NCI-H345 (cell line): ENCODE data around the gene WWC2.
"Not testable (repeated sequence)": the region's sequence is repeated elsewhere in the genome, so short reads cannot be mapped to it uniquely, and the experiment has no call there.

ENCODE experiments used
- DNase-seq: peaks from one replicate; lab custom pipeline; 2025; lab: John Stamatoyannopoulos, UW

The WWC2 gene

DNA sequence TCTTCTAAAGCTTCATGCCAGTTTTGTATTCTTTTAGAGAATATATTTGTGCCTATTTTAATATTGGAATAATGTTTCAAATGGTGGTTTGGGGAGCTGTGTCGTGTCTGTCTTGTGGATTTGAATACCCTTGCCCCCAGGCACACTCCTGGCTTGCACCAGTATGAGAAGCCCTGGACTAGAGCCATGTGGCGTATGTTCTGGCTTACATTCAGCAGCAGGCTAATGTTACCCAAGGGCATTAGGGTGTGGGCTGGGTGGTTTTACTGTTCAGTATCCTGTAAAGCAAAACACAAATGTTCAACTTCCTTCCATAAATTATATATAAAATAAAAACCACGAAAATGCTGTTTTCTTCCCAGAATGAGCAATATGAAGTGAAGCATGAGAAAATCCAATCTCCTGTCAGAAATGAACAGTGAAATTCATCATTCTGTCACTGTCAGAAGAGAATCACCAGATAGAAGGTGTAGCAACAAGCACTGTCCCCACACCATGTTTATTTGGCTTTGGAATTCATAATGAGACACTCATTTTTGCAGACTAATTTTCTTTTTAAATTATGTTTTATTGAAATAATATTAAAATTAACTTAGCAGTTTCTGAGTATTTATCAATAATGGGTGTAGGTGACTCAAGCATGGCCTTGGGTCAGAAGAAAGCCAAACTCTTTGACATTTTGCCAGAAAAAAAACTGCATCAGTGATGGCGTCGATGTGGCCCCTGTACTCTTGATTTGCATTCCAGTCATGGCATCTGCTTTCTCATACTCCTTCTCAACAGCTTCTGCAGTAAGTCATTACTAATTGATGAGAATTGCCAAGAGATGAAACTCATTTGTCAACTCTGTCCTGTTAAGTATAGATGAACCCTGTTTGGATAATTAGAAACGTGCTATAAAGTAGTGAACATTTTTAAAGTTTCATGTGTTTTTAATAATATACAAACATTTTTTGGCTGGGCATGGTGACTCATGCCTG, 43.8 kb downstream of the WWC2 start:
- DNase-seq, result peak; percentile 23

DNA sequence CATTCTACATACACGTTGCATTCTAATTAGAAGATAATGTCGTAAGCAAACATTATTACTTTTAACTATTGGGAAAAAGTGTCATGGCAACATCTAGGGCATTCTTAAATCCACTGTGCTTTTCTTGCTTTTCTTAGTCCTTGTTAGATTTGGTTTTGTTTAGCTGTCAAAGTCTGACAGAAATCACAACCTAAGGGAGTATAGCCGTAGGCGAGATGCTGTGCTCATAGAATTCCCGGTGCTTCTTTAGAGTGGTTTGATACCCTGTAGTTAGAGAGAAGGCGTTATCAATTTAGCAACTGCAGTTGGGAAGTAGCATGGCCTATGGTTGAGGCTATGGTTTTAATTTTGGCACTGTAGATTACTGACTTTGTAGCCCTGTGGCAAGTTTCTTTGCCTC, 45.7 kb downstream of the WWC2 start:
- no peak for DNase-seq

DNA sequence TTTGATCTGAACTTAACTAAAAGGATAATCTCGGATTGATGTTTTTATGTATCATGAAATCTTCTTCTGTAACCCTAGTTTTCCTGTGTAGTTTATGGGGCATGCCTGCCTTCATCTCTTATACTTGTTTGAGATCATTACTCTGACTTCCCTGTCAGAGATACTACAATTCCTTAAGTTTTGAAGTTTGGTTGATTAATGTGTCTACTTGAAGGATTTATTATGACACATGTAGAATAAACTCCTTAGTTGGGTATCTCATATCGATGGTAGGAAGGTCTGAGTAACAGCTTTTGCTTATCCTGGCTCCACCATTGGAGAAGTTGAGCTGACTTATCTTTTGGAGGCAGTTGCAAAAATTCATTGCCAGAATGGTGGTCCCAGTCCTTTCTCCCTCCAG, 46.7 kb downstream of the WWC2 start:
- no peak for DNase-seq

DNA sequence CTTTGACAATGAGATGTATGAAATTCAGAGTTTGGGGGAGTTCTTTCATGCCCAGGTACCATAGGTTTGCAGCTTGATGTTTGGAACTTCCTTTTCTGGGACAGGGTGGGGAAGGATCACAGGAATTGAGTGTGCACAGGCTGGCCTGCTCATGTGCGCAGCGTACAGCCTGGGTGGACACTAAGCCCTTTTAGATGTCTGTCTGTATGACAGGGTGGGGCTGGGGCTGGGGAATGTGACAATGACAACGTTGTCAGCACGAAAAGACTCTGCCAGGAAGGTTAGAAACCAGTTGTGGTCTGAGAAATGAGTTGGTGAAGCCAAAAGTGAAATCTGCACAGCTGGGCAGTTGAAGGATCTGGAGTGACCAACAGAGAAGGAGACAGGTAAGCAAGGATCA, 47.4 kb downstream of the WWC2 start:
- no peak for DNase-seq

DNA sequence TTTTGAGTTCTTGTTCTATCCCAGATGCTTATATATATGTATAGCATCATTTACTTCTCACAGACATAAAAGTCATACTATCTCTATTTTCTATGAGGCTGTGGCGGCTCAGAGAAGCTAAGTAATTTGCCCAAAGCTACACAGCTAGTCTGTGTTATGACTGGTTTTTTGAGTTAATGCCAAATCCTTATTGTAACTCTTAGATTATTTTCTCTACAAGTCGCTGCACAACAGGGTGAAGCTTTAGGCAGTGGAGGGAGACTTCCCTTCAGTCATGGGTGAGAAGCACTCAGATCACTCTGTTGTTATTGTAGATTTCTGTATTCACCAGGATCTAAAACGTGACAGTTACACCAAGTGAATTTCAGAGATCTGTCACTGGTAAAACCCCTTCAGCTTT, 48.1 kb downstream of the WWC2 start:
- DNase-seq, result no peak

DNA sequence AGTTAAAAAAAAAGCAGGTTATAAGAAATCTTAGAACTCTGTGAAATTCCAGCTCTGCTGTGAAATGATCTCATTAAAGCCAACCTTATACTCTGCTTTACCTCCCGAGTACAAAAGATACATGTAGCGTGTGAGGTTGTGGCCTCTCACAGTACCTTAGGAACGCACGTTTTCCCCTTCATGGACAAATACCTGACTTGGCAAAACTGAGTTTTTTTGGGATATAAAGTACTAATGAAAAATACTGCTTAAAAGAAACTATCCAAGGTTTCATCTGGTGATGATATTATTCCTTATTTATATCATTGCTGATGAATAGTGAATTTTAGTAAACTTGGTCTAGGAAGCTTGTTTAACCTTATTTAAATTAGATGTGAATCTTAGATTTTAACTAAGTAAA, 48.9 kb downstream of the WWC2 start:
- DNase-seq, result no peak

DNA sequence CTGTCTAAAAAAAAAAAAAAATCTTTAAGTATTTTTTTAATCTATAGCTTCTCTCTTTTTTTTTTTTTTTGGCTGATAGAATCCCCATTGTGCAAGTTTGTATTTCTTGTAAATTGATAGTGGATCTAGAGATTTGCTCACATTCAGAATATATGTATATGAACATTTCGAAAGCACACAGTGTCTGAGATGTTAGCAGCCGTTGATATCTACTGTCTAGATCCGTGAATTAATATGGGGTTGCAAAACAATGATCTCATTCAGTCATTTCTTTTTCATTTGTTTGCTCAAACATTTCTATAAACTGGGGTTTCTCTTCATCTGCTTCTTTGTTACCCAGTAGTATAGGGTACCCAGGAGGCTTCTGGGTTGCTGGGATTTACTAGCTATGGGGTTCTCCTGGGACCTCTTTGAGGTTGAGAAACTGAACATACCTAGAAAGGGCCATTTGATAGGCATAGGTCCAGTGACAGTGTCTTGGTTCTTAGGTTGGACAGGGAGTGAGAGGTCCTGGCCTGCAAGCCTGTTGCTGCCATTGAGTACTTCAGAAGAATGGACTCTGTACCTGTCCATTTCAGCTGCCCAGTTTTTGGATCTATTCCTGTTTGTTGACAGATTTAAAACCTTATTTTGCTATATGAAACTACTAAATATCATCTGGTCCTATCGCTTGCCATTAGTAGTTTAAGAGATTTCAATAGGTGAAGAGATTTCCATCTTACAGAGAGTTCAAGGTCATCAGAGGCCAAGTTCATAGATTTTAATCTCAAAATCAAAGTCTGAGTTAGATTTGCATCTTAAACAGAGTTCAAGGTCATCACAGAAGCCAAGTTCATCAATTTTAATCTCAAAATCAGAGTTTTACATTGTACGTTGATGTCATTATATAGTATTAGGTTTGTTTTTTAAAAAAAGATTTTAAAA, 50.8 kb downstream of the WWC2 start:
- DNase-seq, result no peak

DNA sequence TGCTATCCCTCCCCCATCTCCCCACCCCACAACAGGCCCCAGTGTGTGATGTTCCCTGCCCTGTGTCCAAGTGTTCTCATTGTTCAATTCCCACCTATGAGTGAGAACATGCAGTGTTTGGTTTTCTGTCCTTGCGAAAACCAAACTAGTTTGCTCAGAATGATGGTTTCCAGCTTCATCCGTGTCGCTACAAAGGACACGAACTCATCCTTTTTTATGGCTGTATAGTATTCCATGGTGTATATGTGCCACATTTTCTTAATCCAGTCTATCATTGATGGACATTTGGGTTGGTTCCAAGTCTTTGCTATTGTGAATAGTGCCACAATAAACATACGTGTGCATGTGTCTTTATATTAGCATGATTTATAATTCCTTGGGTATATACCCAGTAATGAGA, 51.6 kb downstream of the WWC2 start:
- not testable (repeated sequence) for DNase-seq

DNA sequence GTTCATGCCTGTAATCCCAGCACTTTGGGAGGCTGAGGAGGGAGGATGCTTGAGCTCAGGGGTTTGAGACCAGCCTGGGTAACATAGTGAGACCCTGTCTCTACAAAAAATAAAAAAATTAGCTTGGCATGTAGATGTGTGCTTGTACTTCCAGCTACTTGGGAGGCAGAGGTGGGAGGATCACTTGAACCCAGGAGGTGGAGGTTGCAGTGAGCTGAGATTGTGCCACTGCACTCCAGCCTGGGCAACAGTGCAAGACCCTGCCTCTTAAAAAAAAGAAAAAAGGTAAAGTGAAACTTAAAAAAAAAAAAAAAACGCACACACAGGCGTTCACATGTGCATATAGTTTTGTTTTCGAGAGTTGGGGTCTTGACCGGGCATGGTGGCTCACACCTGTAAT, 53.2 kb downstream of the WWC2 start:
- DNase-seq, result not testable (repeated sequence)

DNA sequence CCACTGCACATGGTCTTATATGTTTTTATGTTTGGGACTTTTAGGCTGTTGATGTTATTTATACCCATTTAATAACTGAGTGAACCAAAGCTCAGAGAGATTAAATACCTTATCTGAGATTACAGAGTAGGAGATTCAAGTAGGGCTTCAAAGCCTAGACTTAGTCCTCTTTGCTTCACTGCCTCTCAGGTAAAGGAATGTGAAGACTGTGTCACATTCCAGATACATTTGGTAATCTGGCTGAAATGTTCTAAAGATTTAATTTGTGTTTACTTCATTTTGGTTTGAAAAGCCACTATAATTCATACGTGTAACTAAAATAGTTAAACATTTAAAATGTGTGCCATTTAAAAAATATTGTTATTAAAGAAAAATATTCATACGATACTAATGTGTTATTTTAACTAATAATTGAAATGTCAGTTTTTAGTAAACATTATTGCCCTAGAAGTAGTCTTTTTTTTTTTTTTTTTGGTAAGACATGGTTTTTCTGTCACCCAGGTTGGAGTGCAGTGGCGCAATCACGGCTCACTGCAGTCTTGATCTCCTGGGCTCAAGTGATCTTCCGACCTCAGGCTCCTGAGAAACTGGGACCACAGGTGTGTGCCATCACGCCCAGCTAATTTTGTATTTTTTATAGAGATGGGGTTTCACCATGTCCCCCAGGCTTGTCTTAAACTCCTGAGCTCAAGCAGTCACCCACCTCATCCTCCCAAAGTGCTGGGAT, 54.3 kb downstream of the WWC2 start:
- DNase-seq, result no peak

DNA sequence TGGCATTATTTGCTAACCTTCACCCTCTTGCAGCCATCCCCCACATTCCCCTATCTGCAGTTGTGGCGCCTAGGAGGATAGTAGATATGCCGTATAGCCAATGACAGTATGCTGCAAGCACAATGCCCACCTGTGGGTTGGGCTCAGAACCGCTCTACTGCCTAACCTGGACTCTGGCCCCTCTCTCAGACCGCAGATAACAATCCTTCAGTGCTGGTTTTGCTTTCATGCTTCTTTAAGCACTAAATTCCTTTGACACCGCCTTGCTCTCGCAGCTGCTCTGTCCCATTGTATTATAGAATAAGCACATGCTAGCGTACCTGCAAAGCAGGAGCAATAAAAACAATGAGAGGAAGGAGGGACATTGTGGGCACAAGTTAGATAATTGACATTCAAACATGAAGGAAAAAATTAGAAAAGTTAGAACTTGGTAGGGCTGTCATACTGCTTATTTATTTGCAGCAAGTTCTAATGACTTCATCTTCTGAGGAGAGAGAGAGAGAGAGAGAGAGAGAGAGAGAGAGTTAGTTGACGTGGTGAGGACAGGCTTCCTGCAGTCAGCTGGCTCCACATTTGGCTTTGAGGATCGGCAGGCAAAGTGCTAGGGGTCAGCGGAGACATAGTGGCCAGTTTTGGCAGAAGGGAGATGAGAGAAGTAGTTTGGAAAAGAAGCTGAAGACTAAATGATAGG, 55.8 kb downstream of the WWC2 start:
- DNase-seq, result no peak

DNA sequence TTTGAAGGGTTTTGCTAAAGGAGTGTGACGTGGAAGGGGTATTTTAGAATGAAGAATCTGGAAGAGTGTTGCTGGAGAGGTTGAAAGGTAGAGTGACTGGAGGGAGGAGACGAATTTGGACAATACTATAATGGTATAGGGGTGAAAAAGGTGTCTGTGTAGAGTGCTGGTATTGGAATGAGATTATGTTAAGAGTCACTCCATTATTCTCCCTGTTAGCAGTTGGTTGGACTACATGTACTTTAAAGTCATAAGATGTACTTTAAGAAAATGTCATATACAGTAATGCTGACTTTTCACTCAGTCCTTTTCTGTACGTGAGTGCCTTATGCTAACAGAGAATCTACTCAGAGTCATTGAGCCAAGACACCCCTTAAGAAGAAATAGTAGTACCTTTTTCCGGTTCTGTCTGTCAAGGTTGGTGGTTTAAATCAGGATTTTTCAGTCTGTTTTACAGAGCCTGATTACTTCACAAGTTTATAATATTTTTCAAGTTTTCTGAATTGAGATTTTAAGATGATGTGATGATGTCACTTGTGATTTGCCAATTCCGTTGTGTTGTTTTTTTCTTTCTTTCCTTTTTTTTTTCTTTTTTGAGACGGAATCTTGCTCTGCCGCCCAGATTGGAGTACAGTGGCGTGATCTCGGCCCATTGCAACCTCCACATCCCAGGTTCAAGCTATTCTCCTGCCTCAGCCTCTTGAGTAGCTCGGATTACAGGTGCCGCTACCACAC, 56.6 kb downstream of the WWC2 start:
- DNase-seq, result no peak

DNA sequence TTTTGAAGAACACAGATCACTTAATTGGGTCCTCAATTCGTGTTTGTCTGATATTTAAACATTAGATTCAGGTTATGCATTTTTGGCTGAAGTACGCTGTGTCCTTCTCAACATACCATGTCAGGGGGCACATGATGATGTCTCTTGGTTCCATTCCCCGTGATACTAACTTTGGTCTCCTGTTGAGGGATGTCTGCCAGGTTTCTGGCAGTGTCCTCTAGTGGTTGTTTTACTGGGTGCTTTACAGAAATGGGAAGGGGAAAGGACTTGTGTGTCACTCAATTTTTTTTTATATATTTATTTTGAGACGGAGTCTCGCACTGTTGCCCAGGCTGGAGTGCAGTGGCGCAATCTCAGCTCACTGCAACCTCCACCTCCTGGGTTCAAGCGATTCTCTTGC, 58.2 kb downstream of the WWC2 start:
- no peak for DNase-seq

DNA sequence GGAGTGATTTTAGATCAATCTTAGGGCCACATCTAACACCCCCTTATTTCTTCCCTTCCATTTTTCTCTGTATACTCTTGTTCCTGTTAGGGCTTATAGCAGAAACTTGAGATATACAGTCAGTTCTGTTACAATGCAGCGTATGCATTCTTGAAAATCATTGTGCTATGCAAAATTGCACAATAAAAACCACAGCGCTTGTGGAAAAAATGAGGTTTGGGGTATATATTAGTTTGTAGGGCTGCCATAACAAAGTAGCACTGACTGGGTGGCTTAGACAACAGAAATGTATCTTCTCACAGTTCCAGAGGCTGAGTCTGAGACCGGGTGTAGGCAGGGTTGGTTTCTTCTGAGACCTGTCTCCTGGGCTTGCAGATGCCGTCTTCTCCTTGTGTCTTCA, 59.0 kb downstream of the WWC2 start:
- no peak for DNase-seq

DNA sequence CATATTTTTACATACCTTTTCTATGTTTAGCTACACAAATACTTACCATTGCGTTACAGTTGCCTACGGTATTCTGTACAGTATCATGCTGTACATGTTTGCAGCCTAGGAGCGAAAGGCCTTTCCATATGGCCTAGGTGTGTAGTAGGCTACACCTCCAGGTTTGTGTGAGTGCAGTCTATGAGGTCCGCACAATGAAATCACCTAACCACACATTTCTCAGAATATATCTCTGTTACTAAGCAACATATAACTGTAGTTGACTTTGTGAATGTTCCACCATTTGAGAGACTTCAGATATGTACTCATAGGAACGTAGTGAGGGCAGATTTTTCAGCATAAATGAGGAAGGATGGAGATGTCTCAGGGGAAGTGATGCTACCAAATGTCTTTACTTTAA, 62.6 kb downstream of the WWC2 start:
- DNase-seq, result no peak

DNA sequence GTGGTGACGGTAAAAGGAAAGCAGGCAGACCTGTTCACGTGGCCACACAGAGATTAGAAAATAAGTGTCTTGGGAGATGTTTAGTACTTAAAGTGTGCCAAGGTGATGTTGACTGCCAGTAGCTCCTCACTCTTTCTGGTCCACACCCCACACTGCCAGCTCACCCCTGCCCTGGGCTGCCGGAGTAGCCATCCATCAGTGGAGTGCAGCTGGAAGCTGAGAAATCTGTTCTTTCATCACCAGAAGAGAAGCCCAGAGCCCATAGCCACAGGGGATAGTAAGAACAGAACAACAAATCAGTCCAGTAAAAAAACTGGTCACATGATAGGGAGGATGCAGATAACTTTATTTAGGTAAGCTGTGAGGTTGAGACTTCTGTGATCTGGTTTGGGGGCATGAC, 64.1 kb downstream of the WWC2 start:
- no peak for DNase-seq

DNA sequence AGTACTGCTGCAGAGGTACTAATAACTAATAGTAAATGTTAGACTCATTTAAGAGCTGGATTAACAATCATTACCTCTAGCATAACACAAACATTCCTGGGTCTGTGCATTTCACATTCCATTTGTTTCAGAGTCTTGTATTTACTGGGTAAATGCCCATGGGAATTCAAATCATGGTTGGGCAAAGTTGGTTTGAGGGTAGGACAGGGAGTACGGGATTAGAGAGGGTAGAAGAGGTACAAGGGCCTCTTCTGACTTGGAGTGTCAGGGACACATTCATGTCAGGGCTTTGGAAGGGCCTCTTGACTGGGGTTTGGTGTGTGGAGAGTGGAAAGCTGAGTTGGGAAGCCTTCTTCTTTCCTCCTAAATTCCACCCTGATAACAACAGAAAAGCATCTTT, 65.9 kb downstream of the WWC2 start:
- no peak for DNase-seq

DNA sequence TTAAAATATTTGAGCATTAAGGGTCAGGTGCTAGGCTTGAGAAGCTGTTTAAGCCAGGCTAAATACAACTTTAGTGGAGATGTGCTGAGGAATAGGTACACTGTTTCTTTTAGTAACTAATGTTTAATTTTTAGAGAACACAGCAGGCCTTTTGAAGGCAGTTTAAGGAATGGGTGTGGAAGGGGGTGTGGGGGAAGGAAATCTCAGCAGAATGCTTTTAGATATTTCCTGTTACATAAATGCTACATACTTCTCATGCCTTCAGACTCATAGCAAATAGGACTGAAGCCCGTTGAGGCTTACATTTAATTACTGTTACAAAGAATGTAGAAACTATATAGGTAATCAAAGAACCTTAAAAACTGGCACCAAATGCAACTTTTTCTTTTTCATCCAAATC, 66.3 kb downstream of the WWC2 start:
- no peak for DNase-seq

DNA sequence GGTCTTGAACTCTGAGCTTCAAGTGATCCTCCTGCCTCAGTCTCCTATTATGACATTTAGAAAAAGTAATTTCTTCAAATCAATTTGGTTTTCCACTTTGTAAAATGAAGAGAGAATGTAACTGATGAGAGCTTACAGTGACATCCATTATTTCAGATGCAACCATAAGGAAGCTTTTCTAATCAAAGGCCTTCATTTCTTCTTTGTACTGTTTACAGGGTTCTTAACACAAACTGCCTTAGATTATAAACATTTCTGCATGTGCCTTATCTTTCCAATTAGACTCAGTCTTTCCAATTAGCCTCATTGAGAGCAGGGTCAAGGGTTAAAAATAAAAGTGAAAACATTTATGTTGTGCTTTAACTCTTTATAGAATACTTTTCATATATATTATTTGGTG, 71.8 kb downstream of the WWC2 start:
- DNase-seq, result no peak

DNA sequence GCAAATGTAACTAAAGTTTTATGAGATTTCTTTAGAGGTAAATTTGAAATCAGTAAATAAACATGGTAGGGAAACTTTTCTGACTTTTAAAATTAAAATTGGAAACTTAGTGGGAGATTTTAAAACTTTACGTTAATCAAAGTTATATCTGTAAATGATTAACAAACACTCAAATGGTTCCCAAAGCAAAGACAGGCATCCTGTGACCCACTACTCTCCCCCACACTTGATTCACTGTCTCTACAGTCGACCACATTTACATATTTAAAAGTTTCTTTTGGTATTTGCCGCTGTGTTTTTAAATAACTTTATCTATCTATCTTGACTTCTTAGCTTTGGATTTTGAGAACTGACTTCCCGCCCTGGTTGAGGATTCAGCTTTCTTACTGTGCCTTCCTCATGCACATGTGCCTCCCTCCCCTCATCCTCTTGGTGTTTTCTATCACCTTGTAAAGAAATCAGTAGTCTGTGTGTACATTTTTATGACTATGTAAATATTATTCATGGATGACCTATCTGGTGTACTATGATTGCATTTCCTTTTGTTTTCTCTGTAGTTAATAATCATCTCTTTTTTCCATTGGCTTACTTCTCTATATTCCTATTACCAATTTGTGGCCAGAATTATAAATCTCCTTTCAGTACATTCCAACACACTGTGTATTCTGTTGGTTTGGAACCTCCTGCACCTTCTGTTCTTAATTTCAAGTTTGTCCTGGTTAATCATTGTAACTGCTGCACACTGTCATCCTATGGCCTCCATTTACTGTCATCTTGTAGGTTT, 72.6 kb downstream of the WWC2 start:
- DNase-seq, result no peak
